VCaP (cell line): Measurements from ENCODE around the gene NUP62.
A peak's percentile ranks its signal among the peaks of the same experiment; 100 is the strongest.

Source experiments
- H3K27ac ChIP-seq: fragments of 450-650 bp; 2 replicates; pipeline ENCODE4 v1.5.1; 2017
- TF ChIP-seq, protein P1 (sequence below): fragments of 450-650 bp; conservative IDR thresholded peaks from 2 replicates; pipeline ENCODE4 v1.5.1; 2017; ENCODE audit warnings: mild to moderate bottlenecking, moderate library complexity

Gene NUP62

DNA sequence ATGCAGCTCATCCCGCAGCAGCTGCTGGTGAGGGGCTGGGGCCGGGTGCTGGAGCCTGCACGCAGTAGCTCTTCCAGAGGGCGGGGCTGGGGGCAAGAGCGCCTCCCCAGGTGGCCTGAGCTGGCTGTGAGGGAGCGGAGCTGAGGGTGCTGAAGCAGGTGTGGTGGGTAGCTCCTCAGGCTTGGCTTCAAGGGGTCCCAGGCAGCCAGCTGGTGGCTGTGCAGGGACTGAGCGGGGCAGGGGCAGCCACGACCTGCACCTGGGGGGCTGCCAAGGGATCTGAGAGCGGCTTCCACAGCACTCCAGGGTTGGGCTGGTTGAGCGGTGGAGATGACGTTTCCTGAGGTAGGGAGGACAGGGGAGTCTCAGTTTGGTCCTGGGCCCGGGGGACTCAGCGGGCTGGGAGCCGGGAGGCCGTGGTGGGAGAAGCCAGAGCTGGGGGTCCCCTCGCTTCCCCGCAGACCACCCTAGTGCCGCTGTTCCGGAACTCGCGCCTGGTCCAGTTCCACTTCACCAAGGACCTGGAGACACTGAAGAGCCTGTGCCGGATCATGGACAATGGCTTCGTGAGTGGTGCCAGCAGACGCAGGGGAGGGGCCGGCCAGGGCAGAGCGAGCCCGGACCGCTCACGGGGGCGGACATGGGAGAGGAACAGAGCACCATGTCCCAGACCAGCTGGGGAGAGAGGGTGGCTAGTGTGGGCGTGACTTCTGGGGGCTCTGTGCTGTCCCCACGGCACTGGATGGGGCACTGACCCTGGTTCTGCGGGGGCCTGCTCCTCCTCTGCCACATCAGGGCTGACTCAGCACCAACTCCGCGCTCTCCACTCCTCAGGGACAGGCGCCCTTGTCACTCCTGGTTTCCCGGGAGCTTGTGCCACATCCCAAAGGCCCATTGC is 71.0 kb downstream of the NUP62 start:
- peak overlapping the region; percentile 33; the same call in 1 of the 2 replicates for H3K27ac ChIP-seq
- TF ChIP-seq, protein P1, sequence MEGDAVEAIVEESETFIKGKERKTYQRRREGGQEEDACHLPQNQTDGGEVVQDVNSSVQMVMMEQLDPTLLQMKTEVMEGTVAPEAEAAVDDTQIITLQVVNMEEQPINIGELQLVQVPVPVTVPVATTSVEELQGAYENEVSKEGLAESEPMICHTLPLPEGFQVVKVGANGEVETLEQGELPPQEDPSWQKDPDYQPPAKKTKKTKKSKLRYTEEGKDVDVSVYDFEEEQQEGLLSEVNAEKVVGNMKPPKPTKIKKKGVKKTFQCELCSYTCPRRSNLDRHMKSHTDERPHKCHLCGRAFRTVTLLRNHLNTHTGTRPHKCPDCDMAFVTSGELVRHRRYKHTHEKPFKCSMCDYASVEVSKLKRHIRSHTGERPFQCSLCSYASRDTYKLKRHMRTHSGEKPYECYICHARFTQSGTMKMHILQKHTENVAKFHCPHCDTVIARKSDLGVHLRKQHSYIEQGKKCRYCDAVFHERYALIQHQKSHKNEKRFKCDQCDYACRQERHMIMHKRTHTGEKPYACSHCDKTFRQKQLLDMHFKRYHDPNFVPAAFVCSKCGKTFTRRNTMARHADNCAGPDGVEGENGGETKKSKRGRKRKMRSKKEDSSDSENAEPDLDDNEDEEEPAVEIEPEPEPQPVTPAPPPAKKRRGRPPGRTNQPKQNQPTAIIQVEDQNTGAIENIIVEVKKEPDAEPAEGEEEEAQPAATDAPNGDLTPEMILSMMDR: no peak

DNA sequence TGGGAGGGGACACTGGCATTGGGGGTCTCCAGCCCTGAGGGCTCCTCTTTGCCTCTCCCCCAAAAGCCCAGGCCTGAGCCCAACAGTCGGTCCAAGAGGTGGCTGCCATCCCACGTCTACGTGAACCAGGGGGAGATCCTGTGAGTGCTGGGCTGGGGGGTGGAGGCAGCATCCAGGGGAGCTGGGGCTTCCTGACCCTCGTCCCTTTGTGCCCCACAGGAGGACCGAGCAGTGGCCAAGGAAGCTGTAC is 71.5 kb downstream of the NUP62 start:
- H3K27ac ChIP-seq: peak overlapping the region; percentile 33
- TF ChIP-seq, protein P1: no peak

DNA sequence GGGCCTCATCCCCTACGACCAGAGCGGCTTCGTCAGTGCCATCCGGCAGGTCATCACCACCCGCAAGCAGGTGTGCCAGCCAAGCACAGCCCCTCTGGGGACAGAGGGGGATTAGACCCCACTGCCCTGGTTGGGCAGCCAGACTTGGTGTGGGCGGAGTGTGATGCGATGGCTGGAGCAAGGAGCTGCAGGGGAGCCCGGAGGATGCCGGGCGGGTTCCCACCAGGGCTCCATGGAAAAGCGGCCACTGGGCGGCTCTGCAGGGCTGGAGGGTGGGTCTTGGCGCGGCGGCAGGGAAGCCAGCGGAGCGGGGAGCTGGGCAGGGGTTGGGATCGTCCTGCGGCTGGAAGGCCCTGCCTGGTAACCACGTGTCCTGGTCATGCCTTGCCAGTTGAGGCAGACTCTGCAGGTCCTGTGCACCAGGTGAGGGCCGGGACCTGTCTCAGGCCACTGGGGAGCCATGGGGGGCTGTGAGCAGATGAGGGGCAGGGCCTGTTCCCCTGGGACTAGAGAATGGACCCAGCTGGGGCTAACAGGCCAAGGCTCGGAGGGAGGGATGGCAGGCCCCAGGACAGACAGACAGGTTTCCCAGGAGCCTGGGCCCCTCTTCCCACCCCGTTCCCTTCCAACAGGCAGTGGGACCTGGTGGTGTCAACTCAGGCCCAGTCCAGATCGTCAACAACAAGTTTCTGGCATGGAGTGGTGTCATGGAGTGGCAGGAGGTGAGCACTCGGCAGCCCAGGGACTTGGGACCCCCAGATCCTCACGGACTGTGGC is 72.1 kb downstream of the NUP62 start:
- peak overlapping the region; percentile 33 for H3K27ac ChIP-seq
- TF ChIP-seq, protein P1: no peak
